Measurements from ENCODE around the gene KCNG2.

- TF ChIP-seq EZH2phosphoT487 (IDR thresholded peaks at IDR 0.05; ENCODE audit: low read depth, severe bottlenecking, unreplicated experiment) (no peak), EZH2 (IDR thresholded peaks at IDR 0.05; ENCODE audit: borderline replicate concordance) (no peak), CTCF (IDR thresholded peaks at IDR 0.05; ENCODE audit: poor library complexity) (no peak)
Observed at GRCh38 chr18:79796531-79797405, 970 bp upstream of the KCNG2 start.
